H4 (cell line): Measurements from ENCODE around the gene TMPRSS3. TPM values are rescaled to one million over a fixed set of nuclear protein-coding genes. Genes with fewer than 3 reads are reported as not detected.

Source experiments
- DNase-seq: peaks from one replicate; pipeline ENCODE4 v3.0.0-alpha.2; 2015; ENCODE audit warnings: low spot score
- total RNA-seq: library from RNA; depleted of rRNA; stranded (reverse); fragments of >200 nt; shearing (Covaris generic); gene quantifications from 2 replicates; pipeline ENCODE4 v1.2.3, GENCODE V29; 2014

The TMPRSS3 gene
- total RNA-seq, 1 experiment from 2014 or later: 6.9 TPM

DNA sequence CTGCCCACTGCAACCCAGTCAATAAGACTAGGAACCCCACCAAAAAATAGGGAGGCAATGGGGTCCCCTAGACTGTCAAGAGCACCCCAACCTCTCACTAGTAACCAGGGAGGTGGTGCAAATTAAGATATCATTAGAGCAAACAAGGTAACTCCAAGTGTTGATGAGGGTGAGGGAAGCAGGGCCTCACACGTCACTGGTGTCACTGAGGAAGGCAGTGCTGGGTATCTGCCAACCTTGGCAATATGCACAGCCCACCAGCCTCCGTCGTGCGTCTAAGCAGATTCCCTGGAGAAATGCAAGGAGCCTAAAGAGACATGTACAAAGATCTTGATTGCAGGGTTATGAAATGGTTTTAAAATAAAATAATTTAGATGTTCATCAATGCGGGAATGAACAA lies 11.6 kb upstream of the TMPRSS3 start:
- DNase-seq: no peak

DNA sequence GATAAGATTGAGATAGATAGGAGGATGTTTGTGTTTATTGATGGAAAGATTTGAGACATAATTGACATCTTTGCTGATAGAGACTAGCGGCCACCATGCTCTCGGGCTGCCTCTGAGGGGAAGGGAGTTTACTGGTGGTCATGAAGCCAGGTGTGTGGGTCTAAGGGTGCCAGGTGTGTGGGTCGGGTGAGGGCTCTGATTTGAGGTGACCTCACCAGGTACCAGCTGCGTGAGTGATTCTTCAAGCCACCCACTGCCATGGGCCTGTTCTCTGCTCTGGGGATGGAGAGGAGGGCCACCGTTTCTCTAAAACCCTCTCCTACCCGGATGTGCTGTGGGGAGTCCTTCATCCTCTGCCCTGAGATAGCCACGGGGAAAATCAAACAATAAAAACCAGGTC lies 11.0 kb upstream of the TMPRSS3 start:
- DNase-seq: no peak

DNA sequence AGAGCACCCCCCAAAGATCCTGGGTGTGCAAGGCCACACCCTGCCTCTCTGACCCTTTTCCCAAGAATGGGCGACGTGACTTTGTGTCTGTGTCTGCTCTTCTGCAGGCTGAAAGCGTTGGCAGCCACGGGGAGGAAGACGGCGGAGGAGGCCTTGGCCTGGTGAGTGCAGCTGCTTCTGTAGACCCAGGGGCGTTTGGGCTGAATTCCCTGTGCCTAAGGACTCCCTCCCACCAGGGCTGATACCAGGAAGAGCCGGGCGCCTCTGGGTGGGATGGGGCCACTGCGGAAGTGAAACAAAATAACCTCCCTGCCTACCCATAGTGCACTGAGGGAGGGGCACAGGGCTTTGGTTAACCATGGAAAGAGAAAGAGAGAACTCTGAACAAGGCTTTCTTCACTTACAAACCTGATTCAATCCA lies 10.4 kb upstream of the TMPRSS3 start:
- no peak for DNase-seq

DNA sequence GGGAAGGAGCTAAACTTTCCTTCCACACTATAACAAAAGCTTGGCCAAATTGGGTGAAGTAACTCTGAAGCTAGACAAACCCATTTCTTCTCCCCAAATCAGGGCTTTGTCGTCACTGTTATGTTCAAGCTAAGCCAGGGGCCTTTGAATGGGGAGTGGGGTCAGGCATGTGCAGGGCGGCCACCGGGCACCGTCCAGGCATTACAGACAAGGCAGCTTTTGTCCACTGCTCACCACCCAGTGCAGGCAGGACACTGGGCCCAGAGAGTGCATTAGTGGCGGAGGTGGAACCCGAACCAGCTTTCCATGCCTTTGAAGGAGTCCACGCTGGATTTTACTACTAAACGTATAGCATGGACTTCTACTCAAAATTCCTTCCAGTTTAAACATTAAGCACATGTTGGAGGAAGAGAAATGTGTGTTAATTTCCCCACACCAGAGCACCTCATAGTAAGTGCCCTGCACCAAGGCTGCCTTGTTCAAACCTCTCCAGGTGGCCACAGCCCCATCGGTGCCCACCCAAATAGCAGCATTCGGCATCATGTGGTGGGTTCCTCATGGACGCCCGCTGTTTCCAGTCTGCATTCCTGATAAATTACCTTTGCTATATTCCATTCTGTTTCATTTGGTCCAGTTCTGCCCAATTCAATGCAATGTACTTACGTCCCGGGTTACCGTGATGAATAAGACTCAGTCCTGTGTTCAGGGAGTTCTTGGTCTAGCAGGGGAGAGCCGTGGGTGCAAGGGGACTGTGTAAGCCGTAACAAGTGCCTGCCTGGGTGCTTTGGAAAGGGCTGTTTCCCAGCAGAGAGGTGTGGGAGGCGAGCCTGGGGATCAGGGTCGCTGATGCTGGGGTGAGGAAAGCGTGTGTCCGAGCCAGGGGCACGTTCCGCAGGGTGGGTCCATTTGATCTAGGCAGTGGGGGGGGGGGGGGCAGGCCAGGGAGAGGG lies 9.5 kb upstream of the TMPRSS3 start:
- DNase-seq: no peak

DNA sequence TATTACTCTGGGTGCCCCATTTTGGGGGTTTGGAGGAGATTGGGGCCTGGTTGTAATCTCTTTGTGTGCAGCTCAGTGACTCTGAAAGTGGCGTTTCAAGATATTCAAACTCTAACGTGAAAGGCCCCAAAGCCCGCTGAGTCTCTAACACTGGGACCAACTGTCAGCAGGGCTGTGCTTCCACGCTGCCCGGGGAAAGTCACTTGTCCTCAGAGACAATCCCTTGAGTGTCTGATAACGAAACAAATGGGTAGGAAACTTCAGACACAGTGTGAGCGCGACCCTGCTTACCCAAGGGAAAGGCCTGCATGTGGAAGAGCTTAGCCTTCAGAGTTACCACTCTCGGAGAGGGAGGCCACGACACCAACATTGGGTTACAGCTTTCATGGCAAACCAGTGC lies 8.7 kb upstream of the TMPRSS3 start:
- no peak for DNase-seq

DNA sequence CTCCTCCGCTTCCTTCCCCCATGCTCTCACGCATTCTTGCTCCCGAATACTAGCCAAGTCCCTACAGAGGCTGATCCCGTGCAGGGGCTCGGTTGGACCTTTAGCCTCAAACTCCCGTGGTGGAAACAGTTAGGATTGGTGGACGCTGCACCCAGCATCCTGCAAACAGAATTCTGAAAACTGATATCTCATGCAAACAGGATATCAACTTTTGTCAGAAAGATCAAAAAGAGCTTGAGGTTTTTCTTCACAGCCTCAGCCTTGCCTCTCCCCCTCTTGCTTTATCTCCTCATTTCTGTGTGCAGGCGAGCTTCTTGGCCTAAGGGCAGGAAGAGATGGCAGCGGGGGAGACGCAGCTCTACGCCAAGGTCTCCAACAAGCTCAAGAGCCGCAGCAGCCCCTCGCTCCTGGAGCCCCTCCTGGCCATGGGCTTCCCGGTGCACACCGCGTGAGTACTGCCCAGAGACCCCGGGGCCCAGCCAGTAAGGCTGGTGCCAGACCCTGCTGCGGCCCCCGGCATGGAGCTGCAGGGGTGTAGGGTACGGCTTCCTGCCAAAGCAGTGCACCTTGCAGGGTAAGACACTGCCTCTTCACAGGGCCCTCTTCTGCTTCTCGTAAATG lies 7.9 kb upstream of the TMPRSS3 start, which contains the start of gene UBASH3A:
Gene UBASH3A, plus strand, starts transcription at position 292 of the 621 bp plus-strand sequence. Its CDS starts 44 bp downstream, at position 336.
- DNase-seq: no peak

DNA sequence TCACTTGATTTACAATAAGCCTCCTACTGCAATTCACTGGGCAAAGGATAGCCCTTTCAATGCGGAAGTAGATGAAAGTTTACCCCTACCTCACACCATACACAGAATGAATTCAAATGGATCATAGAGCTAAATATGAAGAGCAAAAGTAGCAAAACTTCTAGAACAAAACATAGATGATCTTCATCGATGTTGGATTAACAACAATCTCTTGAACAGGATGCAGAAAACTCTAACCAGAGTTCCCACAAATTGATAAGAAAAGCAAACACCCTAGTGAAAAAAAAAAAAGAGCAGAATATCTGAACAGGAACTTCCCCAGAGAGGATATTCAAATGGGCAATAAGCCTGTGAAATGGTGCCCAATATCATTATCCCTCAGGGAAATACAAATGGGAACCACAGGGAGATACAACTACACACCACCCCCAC lies 6.0 kb upstream of the TMPRSS3 start:
- no peak for DNase-seq

DNA sequence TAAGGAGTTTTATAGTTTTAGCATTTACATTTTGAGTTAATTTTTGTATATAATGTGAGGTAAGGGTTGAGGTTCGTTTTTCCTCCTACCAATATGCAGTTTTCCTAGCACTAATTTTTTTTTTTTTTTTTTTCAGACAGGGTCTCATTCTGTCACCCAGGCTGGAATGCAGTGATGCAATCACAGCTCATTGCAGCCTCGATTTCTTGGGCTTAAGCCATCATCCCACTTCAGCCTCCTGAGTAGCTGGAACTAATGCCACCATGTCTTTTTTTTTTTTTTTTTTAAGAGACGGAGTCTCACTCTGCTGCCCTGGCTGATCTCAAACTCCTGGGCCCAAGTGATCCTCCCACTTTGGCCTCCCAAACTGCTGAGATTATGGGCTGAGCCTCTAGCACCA lies 5.3 kb upstream of the TMPRSS3 start:
- peak; percentile 77 for DNase-seq

DNA sequence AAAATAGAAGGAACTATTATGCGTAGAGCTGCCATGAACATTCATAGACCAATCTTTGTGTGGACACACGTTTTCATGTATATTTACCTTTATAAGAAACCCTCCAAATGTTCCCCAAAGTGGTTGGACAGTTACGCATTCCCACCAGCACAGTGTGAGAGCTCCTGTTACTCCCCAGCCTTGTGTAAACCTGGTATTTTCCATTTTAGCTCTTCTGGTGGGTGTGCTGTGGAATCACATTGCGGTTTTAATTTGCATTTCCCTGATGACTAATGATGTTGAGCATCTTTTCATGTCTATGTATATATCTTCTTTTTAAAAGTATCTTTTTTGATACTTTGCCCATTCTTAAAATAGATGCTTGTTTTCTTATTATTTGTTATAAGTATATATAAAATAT lies 4.7 kb upstream of the TMPRSS3 start:
- peak; percentile 71 for DNase-seq

DNA sequence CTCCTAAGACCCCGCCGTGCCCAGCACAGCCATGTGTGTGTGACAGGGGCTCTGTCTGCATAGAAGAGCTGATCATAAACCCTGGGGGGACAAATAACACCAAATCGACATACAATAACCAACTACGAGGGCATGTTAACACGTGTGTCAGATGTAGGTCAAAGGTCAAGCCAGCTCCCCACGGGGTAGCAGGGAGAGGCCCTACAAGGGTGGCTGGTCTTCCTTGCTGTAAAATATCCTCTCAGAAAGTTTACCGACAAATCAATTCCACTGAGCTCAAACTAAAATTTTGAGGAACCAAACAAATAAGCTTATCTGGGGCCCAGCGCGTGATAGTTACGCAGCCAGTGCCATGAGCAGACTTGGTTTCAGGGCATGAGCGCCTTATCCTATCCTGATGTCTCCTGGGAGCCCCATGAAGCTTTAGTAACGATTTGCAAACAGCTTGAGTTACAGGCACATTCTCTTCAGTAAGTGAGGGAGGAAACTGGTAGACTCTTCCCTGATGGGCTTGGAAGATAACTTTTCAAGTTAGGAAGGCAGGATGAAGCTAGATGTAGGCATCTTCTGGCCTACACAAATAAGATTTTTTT lies 2.7 kb upstream of the TMPRSS3 start:
- DNase-seq: no peak

DNA sequence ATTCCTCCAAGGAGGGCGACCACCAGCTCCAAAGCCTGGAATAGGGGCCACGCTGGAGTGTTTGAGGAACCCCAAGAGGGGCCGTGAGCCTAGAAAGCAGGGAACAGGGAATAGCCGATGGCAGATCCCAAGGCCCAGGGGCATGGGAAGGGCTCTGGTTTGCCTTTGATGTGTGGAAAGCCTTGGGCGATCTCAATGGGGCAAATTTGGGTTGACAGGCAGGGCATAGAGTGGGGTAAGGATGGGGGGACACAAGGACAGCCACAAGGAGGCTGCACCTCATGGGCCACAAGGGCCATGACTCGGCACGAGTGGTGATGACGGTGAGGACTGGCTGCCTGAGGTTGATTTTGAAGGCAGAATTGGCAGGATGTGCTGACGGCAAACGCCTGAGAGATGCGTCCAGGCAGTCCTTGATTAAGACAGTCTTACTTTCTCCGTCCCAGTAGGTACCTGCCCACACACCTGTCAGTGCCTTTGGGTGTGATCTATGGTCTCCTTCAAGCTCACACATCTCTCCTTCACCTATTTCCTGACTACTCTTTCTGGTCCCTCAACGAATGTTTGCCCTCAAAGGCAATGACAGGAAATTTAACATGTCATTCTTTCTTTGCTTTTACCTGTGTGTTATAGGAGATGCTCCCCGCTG lies 2.0 kb upstream of the TMPRSS3 start:
- DNase-seq: no peak

DNA sequence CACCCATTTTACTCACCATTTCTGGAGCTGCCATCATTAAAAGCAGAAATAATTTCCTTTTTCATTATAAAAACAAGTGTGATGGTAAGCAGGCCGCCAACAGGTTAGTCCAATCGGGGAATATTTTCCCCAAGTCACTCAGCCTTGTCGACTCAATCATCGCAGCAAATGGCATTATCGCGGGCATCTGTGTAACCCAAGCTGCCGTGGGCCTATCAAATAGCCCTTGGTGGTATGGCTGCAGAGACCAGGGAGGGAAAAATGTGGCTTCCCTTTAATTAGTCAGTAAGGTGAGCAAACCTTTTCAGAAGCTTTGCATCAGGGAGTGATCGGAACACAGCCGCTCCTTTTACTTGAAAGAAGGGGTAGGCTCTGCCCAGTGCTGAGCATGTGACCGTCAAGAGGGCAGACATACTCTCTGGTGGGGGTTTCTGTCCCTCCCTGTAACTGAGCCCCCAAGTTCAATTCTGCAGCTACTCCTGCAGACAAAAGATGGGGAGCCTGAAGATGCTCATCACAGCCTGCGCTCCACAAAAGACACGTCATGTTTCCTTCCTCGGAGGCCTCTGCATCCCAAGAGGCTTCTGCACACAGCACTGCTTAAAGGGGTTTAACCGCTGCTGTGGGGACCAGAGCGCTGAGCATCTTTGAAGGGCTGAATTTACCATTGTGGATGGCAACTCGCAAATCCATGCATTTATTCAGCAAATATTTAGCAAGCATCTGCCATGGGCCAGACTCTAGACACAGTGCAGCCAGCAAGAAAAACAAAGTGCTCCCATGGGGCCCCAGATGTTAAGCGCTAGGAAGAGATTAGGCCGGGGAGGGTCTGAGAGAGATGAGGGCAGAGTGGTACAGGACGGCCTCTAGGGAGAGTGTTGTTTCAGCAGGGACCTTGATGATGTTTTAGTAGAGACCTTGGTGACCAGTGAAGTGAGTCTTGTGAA lies 1.2 kb upstream of the TMPRSS3 start:
- DNase-seq: no peak

DNA sequence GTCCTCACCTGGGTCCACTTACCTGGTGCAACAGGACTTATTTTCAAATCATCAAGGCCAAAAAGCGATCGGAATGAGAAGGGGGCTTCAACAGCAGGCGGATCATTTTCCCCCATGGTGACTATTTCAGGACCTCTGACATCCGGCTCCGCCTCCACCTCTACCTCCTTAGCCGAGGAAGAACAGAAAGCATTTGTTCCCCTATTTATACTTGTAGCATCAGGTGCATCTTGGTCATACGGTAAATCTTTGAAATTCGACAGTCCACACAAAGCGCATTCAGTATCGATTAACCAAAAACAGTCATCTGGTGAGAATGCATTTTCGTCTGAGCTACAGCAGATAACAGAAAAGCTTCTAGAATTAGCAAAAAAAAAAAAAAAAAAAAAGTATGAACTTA lies 550 bp downstream of the TMPRSS3 start:
- no peak for DNase-seq

DNA sequence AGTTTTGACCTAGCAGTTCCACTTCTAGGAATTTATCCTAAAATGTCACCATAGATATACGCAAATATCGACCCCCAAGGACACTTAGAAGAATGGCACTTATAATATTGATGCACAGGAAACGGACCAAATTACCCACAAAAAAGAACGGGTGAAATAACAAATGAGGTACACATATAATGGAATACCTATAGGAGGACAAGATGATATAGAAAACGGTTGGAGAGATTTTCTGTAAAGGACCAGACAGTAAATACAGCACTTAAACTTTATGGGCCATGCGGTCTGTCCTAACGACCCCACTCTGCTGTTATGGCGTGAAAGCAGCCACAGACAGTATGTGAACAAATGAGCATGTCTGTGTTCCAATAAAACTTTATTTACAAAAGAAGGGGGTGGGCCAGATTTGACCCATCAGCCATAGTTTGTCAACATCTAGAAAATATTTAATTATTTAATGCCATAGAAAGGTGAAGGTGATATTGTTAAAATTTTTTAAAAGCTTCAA lies 2.4 kb downstream of the TMPRSS3 start:
- no peak for DNase-seq

DNA sequence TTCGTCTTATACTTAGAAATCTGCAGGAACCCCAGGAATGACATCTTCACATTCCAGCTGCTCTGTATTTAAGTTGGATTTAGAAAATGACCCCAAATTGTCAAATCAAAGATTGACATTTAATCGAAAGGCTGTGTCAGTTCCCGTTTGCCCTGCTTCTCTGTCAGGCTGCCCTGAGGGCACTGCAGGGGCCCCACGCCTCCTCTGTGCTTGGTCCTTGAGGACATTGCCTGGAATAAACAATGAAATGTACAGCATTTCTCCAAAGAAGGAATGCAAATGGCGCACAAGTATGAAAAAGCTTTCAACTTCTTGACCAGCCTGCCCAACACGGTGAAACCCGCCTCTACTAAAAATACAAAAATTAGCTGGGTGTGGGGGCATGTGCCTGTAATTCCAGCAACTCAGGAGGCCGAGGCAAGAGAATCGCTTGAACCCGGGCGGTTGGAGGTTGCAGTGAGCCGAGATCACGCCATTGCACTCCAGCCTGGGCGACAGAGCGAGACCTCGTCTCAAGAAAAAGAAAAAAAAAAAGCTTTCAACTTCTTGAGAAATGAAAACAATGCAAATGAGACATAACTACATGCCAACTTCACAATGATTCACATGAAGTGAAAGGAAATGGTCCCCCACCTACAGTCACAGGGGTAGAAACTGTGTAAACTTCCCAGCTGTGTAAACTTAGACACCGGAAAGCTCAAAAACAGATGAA lies 3.0 kb downstream of the TMPRSS3 start:
- no peak for DNase-seq

DNA sequence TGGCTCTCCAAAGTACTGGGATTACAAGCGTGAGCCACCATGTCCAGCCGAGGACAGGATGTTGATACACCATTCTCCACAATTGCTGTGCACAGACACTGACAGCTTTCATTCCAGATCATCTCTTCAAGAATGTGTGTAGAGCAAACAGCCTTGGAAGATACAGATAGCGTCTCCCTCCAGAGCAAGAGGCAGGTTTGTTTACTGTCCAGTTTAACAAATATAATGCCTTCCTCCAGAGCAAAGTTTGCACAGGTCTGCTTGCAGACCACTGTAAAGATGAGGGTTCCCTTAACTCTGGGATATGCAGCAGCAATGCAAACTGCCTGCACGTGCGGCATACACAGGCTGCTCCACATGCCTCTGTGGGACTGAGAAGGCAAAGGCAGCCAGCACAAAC lies 4.6 kb downstream of the TMPRSS3 start:
- no peak for DNase-seq

DNA sequence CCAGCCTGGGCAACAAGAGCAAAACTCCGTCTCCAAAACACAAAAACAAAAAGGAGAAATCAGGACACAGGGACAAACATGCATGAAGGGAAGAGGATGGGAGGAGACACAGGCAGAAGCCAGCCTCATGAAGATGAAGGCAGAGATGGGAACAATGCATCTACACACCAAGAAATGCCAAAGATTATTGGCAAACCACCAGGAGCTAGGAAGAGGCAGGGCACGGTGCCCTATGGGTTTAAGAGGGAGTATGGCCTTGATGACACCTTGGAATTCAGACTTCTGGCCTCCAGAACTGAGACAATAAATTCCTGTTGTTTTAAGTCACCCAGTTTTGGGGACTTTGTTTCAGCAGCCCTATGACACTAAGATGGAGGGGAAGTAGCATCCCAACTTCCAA lies 5.2 kb downstream of the TMPRSS3 start:
- no peak for DNase-seq

DNA sequence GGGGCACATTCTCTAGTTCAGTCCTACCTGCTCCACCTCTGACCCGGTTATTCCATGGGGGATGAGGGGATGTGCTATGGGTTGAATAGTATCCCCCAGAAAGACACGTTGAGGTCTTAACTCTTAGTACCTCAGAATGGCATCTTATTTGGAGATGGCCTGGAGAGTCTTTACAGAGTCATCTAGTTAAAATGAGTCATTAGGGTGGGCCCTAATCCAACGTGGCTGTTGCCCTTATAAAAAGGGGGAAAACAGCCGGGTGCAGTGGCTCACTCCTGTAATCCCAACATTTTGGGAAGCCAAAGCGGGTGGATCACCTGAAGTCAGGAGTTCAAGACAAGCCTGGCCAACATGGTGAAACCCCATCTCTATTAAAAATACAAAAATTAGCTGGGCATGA lies 5.7 kb downstream of the TMPRSS3 start:
- no peak for DNase-seq

DNA sequence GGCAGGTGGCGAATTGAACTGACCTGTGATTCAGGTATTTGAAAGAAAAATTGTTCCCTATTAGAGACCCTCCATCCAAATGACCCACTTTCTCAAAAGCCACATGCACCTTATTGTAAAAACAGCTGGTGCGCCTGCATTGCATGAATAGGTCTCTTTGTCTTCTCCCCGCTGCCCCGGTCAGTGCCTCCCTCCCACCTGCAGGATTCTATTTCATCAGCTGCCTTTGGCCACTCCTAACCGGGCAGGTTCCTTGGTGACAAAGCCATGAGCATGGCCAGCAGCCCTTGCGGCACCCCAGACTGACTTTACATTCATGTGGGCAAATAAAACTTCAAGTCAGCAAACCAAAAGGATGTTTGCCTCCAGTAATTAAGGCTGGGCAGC lies 6.4 kb downstream of the TMPRSS3 start:
- DNase-seq: no peak
